Ammon's horn (tissue), 1 donor: ENCODE measurements around the gene DNAH2.

ENCODE experiments used
- DNase-seq: peaks from one replicate; pipeline ENCODE4 v3.0.0-alpha.2; 2016; ENCODE audit warnings: low spot score

Gene DNAH2

DNA sequence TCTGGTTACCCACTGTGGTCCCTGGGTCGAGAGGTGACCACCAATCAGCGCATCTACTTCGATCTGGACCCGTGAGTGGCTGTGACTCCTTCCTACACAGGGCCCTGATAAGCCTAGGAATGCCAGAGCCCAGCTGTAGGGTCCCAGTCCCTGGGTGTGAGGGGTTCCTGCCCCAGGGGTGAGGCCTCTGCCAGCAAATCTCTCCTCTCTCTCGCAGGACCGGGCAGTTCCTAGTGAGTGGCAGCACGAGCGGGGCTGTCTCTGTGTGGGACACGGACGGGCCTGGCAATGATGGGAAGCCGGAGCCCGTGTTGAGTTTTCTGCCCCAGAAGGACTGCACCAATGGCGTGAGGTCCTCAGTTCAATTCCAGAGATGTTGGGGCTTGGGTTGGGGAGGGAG, 14.8 kb upstream of the DNAH2 start:
- no peak for DNase-seq

GRCh38 chr17:7703584-7704479, 13.7 kb upstream of the DNAH2 start:
- peak; percentile 82 for DNase-seq

- DNase-seq = peak; percentile 49
These were observed 12.8 kb upstream of the DNAH2 start, which contains the start of gene EFNB3 for GRCh38 chr17:7704601-7705268. TSS of gene EFNB3 (plus strand) at chr17:7705202. CDS start at chr17:7705599, 397 bp downstream.

DNA sequence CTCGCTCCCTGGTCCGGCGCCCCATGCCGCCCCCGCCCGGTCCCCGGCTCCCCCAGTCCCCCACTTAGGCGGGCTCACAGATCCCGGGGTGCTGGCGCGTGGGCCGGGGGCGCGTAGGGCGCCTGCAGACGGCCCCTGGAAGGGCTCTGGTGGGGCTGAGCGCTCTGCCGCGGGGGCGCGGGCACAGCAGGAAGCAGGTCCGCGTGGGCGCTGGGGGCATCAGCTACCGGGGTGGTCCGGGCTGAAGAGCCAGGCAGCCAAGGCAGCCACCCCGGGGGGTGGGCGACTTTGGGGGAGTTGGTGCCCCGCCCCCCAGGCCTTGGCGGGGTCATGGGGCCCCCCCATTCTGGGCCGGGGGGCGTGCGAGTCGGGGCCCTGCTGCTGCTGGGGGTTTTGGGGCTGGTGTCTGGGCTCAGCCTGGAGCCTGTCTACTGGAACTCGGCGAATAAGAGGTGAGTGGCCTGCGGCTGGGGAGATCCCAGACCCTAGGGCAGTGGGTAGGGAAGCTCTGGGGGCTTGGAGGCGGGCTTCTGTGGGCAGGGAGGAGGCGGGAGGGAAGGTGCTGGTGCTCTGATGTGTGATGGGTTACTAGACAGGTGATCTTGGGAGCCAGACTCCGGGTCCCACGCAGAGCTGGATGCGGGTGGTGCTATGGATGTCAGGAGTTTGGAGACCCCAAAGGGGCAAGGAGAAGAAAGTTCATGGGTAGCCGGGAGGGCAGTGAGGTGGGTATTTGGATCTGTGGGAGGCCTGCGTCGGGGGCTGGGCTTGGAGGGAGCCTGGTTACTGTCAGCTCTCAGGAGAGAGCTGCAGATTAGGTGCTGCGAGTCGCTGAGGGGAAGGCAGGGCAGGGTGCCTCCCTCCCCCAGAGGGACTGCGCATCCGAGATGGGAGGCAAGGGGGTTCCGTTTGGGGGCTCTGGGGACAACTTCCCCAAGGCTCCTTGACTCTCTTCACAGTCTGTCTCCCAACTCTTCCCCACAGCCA, 12.0 kb upstream of the DNAH2 start:
- DNase-seq = no peak

DNA sequence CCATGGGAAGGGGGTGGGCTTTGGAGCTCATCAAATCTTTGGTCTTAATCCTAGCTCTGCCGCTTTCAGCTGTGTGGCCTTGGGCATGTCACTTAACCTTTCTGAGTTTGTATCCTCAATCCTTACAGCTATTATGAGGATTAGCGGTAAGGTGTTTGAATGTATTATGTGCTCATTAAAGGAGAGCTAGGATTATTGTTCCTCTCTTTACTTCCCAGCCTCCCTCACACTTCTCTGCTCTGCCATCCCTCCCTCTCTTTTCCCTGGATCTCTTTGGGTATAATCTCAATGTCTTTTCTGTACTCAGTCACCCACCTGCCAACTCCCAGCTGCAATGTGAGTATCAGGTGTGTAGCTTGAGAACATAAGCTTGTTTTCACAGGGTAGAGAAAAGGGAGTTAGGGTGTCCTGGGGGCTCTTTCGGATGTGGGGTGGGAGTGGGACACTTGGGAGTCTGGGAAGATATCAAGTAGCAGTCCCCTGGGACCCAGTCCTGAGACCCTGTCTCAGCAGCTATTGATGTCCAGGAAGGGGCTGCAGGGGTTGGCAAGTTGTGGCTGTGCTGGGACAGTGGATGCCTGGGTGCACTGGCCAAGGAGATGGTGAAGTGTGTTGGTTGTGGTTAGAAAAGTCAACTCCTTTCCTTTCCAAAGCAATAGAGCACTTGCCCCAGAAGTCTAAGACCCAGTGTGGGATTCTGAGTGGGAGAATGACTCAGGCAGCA, 10.8 kb upstream of the DNAH2 start:
- DNase-seq = no peak

- peak; percentile 49 for DNase-seq
These were observed 10.1 kb upstream of the DNAH2 start for GRCh38 chr17:7707446-7707845.

DNA sequence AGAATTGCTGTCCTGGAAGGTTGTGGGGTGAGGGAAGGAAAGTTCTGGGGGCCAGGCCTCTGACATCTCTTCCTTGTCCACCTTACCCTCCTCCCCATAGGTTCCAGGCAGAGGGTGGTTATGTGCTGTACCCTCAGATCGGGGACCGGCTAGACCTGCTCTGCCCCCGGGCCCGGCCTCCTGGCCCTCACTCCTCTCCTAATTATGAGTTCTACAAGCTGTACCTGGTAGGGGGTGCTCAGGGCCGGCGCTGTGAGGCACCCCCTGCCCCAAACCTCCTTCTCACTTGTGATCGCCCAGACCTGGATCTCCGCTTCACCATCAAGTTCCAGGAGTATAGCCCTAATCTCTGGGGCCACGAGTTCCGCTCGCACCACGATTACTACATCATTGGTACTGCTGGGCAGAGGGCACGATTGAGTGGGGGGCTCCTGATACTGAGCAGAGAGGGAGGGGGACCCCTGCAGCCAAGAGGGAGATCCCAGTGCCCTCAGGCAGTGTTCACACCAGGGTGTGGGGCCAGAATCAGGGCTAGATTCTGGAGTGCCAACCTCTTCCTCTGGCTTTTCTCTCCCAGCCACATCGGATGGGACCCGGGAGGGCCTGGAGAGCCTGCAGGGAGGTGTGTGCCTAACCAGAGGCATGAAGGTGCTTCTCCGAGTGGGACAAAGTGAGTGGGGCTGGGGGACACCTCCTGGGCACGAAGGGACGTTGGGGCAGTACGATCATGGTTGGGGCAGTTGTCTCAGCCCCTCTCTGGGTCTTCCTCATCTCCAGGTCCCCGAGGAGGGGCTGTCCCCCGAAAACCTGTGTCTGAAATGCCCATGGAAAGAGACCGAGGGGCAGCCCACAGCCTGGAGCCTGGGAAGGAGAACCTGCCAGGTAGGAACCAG, 9.4 kb upstream of the DNAH2 start:
- DNase-seq = no peak

DNA sequence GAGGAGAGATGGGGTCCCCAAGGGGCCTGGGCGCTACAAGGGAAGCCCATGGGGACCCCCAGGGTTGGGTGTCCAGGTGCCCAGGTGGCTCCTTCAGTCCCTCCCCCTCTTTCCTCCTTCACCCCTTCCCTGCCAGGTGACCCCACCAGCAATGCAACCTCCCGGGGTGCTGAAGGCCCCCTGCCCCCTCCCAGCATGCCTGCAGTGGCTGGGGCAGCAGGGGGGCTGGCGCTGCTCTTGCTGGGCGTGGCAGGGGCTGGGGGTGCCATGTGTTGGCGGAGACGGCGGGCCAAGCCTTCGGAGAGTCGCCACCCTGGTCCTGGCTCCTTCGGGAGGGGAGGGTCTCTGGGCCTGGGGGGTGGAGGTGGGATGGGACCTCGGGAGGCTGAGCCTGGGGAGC, 8.5 kb upstream of the DNAH2 start:
- DNase-seq = no peak

GRCh38 chr17:7710301-7710700, 7.2 kb upstream of the DNAH2 start:
- no peak for DNase-seq

GRCh38 chr17:7711051-7711755, 6.3 kb upstream of the DNAH2 start:
- no peak for DNase-seq

DNA sequence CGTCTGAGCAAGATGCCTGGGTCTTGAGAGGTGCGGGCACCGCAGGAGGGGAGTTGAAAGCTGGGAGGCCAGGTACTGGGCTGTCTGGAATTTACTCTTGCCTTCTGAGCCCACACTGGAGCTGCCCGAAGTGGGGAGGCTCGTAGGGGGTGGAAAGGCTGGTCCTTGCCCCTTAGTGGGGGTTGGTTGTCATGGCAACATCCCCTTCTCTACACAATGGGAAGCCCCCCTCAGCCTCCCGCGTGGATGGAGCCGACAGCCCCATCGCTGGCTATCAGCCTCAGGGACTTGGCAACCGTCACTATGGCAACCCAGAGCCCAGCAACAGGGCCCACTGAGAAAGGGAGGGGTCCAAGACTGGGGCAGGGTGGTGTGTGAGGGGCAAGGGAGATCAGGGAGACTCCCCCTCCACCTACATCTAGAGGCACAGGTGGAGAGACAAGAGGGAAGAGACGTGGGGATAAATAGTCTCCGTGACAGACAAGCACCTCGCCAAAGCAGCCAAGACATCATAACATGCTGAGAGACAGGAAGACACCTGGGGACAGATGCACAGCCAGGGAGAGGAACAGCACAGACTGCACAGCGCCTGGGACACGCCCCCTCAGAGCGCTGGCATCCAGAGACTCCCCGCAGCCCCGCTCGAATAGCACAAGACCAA, 5.3 kb upstream of the DNAH2 start:
- no peak for DNase-seq

GRCh38 chr17:7713782-7714181, 3.8 kb upstream of the DNAH2 start:
- no peak for DNase-seq

GRCh38 chr17:7714721-7715594, 2.6 kb upstream of the DNAH2 start:
- DNase-seq = no peak

GRCh38 chr17:7715936-7716886, 1.3 kb upstream of the DNAH2 start:
- DNase-seq = no peak

DNA sequence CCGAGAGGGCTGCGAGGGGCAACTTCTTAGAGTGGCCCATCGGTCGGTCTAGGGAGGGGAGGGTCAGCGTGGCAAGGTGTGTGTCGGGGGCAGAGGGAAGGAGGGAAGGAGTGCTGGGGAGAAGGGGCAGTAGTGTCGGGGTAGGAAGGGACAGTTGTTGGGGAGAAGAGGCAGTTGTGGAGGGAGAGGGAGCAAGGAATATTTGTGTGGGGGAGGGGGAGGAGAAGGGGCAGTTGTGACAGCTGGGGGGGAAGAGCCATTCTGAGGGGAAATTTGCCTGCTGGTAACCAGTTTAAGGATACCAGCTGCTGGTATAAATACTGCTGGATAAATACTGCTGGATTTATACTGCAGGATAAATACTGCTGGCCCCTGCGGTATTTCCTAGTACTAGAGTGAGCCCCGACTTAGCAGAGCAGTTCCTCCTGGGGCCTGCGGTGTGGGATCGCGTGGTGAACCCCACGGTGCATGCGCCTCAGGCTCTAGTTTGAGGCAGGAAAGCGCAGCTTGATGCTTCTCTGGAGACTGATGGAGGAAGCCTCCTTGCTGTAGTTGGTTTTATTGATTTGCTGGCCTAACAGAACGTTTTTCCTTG, 309 bp downstream of the DNAH2 start:
- peak; percentile 56 for DNase-seq

GRCh38 chr17:7719661-7720060, 2.1 kb downstream of the DNAH2 start:
- DNase-seq = no peak

DNA sequence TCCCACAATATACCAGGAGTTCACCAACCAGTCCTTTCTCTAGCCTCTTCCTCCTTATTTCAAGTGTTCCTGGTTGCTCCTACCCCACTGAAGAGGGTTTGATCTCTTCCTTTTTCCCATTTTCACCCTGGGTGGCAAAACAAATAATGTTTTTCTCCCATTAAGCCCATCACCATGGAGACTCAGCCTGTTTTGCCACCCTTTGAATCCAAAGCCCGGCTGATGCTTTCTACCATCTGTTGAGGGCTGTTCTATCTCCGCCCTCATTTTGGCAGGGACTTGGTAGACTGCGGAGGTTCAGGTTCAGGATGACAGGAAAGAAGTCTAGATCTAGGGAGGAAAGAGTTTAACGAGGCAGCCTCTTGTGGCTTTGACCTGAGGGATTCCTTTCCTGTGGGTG, 2.6 kb downstream of the DNAH2 start:
- DNase-seq = peak; percentile 46
